ENCODE results near the gene OSBPL5. TPM values are rescaled to one million over a fixed set of nuclear protein-coding genes. Genes with fewer than 3 reads are reported as not detected.

Gene OSBPL5
- polyA plus RNA-seq, 2 of the 4 experiments (the other 2 are of a cell fraction): 1.6 to 4.6 TPM

GRCh38 chr11:3201112-3201581 is 36.0 kb upstream of the OSBPL5 start:
- CTCF ChIA-PET: interaction anchor here (1.5 to 1.6 kb wide), 2 partner anchors 45 to 110 kb away, joined by 3 to 4 read pairs; no protein-coding TSS in a partner anchor
- ATAC-seq: no peak
- Histone ChIP-seq H3K4me2 (no peak overlapping the region), H3K9me3 (no peaks in the 10 kb centered on the region), H3K4me1 (no peaks in the 10 kb centered on the region; the same call in 2 of the 3 replicates), H3K4me3 (no peak overlapping the region), H3K27ac (no peak overlapping the region)
- DNase-seq (ENCODE audit: low read depth in 1 of 2, low spot score in 1 of 2): no peak
- no peak for TF ChIP-seq CBX2 (IDR thresholded peaks at IDR 0.05; ENCODE audit: borderline replicate concordance, low read depth)
- no peak for TF ChIP-seq EHMT2 (IDR thresholded peaks at IDR 0.05; ENCODE audit: low read depth)
- TF ChIP-seq JUNB (IDR thresholded peaks at IDR 0.05): no peak
- TF ChIP-seq KDM1A (IDR thresholded peaks at IDR 0.05; ENCODE audit: low read depth): no peak
- TF ChIP-seq HDAC2 (IDR thresholded peaks at IDR 0.05): no peak
- no peak for TF ChIP-seq HOXB5 (CRISPR knock-in tag; IDR thresholded peaks at IDR 0.05)
- TF ChIP-seq JUN (IDR thresholded peaks at IDR 0.05): no peak
- TF ChIP-seq SMC3 (IDR thresholded peaks at IDR 0.05): no peak
- no peak for TF ChIP-seq NFE2L2 (conservative IDR thresholded peaks at IDR 0.05; ENCODE audit: low read length)
- no peak for TF ChIP-seq EHF (CRISPR knock-in tag; IDR thresholded peaks at IDR 0.05)
- TF ChIP-seq EP300 (IDR thresholded peaks at IDR 0.05): no peak
- no peak for TF ChIP-seq HEYL (CRISPR knock-in tag; IDR thresholded peaks at IDR 0.05)
- no peak for TF ChIP-seq PHF8 (IDR thresholded peaks at IDR 0.05; ENCODE audit: borderline replicate concordance, low read depth)
- TF ChIP-seq, protein P1, sequence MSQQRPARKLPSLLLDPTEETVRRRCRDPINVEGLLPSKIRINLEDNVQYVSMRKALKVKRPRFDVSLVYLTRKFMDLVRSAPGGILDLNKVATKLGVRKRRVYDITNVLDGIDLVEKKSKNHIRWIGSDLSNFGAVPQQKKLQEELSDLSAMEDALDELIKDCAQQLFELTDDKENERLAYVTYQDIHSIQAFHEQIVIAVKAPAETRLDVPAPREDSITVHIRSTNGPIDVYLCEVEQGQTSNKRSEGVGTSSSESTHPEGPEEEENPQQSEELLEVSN (IDR thresholded peaks at IDR 0.05; ENCODE audit: borderline replicate concordance, low read depth): no peak
- TF ChIP-seq HOXA7 (CRISPR knock-in tag; IDR thresholded peaks at IDR 0.05): no peak
- TF ChIP-seq FOSL2 (IDR thresholded peaks at IDR 0.05): no peak
- TF ChIP-seq FOSL2 (CRISPR knock-in tag; IDR thresholded peaks at IDR 0.05): no peak
- no peak for FAIRE-seq
- POLR2A ChIA-PET: no interaction called here
- 27% methylated on average over 15 of the region's 15 CpGs for WGBS (ENCODE audit: missing lambda C conversion rate)

DNA sequence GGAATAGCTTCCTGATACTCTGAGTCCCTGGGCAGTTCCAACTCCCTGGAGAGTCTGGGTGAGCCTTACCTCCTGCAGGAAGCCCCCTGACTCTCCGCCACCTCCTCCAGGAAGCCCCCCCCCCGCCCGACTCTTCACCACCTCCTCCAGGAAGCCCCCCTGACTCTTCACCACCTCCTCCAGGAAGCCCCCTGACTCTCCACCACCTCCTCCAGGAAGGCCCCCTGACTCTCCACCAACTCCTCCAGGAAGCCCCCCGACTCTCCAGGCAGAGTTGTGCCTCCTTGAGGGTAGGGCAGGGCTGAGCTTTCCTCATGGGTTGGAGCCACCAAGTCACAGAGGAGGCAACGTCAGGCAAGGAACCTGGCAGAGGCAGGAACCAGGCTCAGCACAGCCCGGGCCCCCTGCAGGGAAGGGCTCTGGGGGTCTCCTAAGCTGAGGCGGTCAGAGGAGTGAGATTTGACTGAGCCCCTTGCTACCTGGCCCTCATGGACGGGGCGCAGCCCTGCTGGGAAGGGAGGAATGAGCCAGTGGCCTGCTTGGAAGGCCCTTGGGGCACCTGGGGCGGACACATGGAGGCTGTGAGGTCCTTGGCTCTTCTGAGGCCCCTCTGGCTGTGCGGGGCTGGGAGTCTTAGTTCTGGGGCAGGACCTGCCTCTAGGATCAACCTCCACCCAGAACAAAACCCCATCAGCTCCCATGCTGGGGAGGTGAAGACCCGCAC is 35.4 kb upstream of the OSBPL5 start:
- TF ChIP-seq ZSCAN20 (CRISPR knock-in tag; IDR thresholded peaks at IDR 0.05) (no peak), BHLHE40 (IDR thresholded peaks at IDR 0.05; ENCODE audit: low read depth, low read length) (no peak), MYC (IDR thresholded peaks at IDR 0.05; ENCODE audit: borderline replicate concordance, low read length) (no peak), ESRRA (IDR thresholded peaks at IDR 0.05; ENCODE audit: borderline replicate concordance, low read length) (no peak), RAD21 (conservative IDR thresholded peaks at IDR 0.05 in 1 of 2, IDR thresholded peaks at IDR 0.05 in 1 of 2) (no peak), HOXA7 (CRISPR knock-in tag; IDR thresholded peaks at IDR 0.05) (no peak), RCOR1 (IDR thresholded peaks at IDR 0.05; ENCODE audit: low read depth, low read length) (no peak), HDAC2 (IDR thresholded peaks at IDR 0.05) (no peak), KDM5A (IDR thresholded peaks at IDR 0.05) (no peak), ZC3H11A (IDR thresholded peaks at IDR 0.05) (no peak), HOXB13 (CRISPR knock-in tag; IDR thresholded peaks at IDR 0.05; ENCODE audit: low read depth) (no peak), HOXB5 (CRISPR knock-in tag; IDR thresholded peaks at IDR 0.05) (no peak), RNF2 (IDR thresholded peaks at IDR 0.05; ENCODE audit: borderline replicate concordance, low read depth) (no peak), ZNF302 (CRISPR knock-in tag; IDR thresholded peaks at IDR 0.05) (no peak), CBX2 (IDR thresholded peaks at IDR 0.05; ENCODE audit: borderline replicate concordance, low read depth) (no peak), NPAS2 (CRISPR knock-in tag; IDR thresholded peaks at IDR 0.05; ENCODE audit: borderline replicate concordance) (no peak), RARB (CRISPR knock-in tag; IDR thresholded peaks at IDR 0.05) (no peak)
- TF ChIP-seq, protein P2, sequence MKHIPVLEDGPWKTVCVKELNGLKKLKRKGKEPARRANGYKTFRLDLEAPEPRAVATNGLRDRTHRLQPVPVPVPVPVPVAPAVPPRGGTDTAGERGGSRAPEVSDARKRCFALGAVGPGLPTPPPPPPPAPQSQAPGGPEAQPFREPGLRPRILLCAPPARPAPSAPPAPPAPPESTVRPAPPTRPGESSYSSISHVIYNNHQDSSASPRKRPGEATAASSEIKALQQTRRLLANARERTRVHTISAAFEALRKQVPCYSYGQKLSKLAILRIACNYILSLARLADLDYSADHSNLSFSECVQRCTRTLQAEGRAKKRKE (CRISPR knock-in tag; IDR thresholded peaks at IDR 0.05; ENCODE audit: low read depth): no peak
- TF ChIP-seq, protein P3, sequence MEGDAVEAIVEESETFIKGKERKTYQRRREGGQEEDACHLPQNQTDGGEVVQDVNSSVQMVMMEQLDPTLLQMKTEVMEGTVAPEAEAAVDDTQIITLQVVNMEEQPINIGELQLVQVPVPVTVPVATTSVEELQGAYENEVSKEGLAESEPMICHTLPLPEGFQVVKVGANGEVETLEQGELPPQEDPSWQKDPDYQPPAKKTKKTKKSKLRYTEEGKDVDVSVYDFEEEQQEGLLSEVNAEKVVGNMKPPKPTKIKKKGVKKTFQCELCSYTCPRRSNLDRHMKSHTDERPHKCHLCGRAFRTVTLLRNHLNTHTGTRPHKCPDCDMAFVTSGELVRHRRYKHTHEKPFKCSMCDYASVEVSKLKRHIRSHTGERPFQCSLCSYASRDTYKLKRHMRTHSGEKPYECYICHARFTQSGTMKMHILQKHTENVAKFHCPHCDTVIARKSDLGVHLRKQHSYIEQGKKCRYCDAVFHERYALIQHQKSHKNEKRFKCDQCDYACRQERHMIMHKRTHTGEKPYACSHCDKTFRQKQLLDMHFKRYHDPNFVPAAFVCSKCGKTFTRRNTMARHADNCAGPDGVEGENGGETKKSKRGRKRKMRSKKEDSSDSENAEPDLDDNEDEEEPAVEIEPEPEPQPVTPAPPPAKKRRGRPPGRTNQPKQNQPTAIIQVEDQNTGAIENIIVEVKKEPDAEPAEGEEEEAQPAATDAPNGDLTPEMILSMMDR (IDR thresholded peaks at IDR 0.05): no peak
- CTCF ChIA-PET: interaction anchor here (0.9 to 1.6 kb wide), 3 partner anchors 44 to 110 kb away, joined by 3 to 4 read pairs (median 3); no protein-coding TSS in a partner anchor
- WGBS (ENCODE audit: missing lambda C conversion rate): 15% methylated on average over 6 of the region's 12 CpGs

More for the DNA sequence above, 35.4 kb upstream of the OSBPL5 start:
- no peak for DNase-seq (ENCODE audit: low read depth in 1 of 2, low spot score in 1 of 2)
- FAIRE-seq: no peak
- H3K9me3 ChIP-seq: no peaks in the 10 kb centered on the region
- no peak for ATAC-seq
- no peak overlapping the region for H3K4me2 ChIP-seq
- H3K4me3 ChIP-seq: no peak overlapping the region
- POLR2A ChIA-PET: no interaction called here
- H3K4me1 ChIP-seq: no peaks in the 10 kb centered on the region; the same call in 2 of the 3 replicates
- H3K27ac ChIP-seq: no peak overlapping the region
